ENCODE results near the gene KIN.
A peak's percentile ranks its signal among the peaks of the same experiment; 100 is the strongest.
"Not testable (repeated sequence)": the region's sequence is repeated elsewhere in the genome, so short reads cannot be mapped to it uniquely, and the experiment has no call there.

Gene KIN

GRCh38 chr10:7786430-7786829 is 1.4 kb downstream of the KIN start:
- Histone ChIP-seq H3K27me3 (replicated peaks; ENCODE audit: control insufficient read depth, insufficient read depth, low read length) (no peaks in the 10 kb centered on the region), H3K36me3 (ENCODE audit: control insufficient read depth, insufficient read depth, low read length) (peaks cover 2% of the 10 kb centered on the region), H3K4me3 (replicated peaks; ENCODE audit: low read depth, low read length) (peak overlapping the region; percentile 87)
- TF ChIP-seq, protein P1, sequence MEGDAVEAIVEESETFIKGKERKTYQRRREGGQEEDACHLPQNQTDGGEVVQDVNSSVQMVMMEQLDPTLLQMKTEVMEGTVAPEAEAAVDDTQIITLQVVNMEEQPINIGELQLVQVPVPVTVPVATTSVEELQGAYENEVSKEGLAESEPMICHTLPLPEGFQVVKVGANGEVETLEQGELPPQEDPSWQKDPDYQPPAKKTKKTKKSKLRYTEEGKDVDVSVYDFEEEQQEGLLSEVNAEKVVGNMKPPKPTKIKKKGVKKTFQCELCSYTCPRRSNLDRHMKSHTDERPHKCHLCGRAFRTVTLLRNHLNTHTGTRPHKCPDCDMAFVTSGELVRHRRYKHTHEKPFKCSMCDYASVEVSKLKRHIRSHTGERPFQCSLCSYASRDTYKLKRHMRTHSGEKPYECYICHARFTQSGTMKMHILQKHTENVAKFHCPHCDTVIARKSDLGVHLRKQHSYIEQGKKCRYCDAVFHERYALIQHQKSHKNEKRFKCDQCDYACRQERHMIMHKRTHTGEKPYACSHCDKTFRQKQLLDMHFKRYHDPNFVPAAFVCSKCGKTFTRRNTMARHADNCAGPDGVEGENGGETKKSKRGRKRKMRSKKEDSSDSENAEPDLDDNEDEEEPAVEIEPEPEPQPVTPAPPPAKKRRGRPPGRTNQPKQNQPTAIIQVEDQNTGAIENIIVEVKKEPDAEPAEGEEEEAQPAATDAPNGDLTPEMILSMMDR (IDR thresholded peaks at IDR 0.05; ENCODE audit: insufficient read depth, low read length, poor library complexity, severe bottlenecking): no peak
- no peak for DNase-seq (ENCODE audit: extremely low read depth, insufficient read length)

- not testable (repeated sequence) for H3K27me3 ChIP-seq (replicated peaks; ENCODE audit: control insufficient read depth, insufficient read depth, low read length); DNase-seq (ENCODE audit: extremely low read depth, insufficient read length); H3K4me3 ChIP-seq (replicated peaks; ENCODE audit: low read depth, low read length); H3K36me3 ChIP-seq (ENCODE audit: control insufficient read depth, insufficient read depth, low read length)
Measured at GRCh38 chr10:7782194-7782593, 5.6 kb downstream of the KIN start.

- no peak for DNase-seq (ENCODE audit: extremely low read depth, insufficient read length)
- peaks cover 8% of the 10 kb centered on the region for H3K36me3 ChIP-seq (ENCODE audit: control insufficient read depth, insufficient read depth, low read length)
- H3K4me3 ChIP-seq (replicated peaks; ENCODE audit: low read depth, low read length): no peak overlapping the region
- TF ChIP-seq, protein P1 (IDR thresholded peaks at IDR 0.05; ENCODE audit: insufficient read depth, low read length, poor library complexity, severe bottlenecking): no peak
- H3K27me3 ChIP-seq (replicated peaks; ENCODE audit: control insufficient read depth, insufficient read depth, low read length): no peaks in the 10 kb centered on the region
Measured at GRCh38 chr10:7776777-7777176, 11.0 kb downstream of the KIN start.

- no peaks in the 10 kb centered on the region for H3K27me3 ChIP-seq (replicated peaks; ENCODE audit: control insufficient read depth, insufficient read depth, low read length)
- no peak for DNase-seq (ENCODE audit: extremely low read depth, insufficient read length)
- H3K36me3 ChIP-seq (ENCODE audit: control insufficient read depth, insufficient read depth, low read length): peaks cover 9% of the 10 kb centered on the region
- TF ChIP-seq, protein P1 (IDR thresholded peaks at IDR 0.05; ENCODE audit: insufficient read depth, low read length, poor library complexity, severe bottlenecking): no peak
- no peak overlapping the region for H3K4me3 ChIP-seq (replicated peaks; ENCODE audit: low read depth, low read length)
Measured at GRCh38 chr10:7773845-7774801, 13.7 kb downstream of the KIN start.

GRCh38 chr10:7768417-7768816 is 19.4 kb downstream of the KIN start:
- TF ChIP-seq, protein P1 (IDR thresholded peaks at IDR 0.05; ENCODE audit: insufficient read depth, low read length, poor library complexity, severe bottlenecking): no peak
- no peak for DNase-seq (ENCODE audit: extremely low read depth, insufficient read length)
- peaks cover 4% of the 10 kb centered on the region for H3K36me3 ChIP-seq (ENCODE audit: control insufficient read depth, insufficient read depth, low read length)
- H3K27me3 ChIP-seq (replicated peaks; ENCODE audit: control insufficient read depth, insufficient read depth, low read length): no peaks in the 10 kb centered on the region
- no peak overlapping the region for H3K4me3 ChIP-seq (replicated peaks; ENCODE audit: low read depth, low read length)

DNA sequence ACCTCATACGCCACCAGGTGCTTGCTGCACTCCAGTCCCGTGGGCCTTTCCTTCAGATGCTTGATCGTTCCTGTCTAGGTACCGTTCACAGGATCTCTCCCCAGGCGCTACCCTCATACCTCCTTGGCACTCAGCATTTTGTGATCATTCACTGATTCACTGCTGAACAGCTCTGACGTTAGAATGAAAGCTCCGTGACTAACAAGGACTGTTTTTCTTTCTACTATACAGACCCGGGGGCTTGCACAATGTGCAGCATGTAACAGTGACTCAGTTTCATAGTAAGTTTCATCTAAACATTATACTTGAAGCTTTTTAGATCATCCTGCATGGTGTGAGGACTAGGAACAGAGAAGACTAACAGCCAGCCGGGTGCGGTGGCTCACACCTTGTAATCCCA is 20.6 kb downstream of the KIN start:
- TF ChIP-seq, protein P1 (IDR thresholded peaks at IDR 0.05; ENCODE audit: insufficient read depth, low read length, poor library complexity, severe bottlenecking): no peak
- Histone ChIP-seq H3K36me3 (ENCODE audit: control insufficient read depth, insufficient read depth, low read length) (peaks cover 4% of the 10 kb centered on the region), H3K4me3 (replicated peaks; ENCODE audit: low read depth, low read length) (no peak overlapping the region), H3K27me3 (replicated peaks; ENCODE audit: control insufficient read depth, insufficient read depth, low read length) (no peaks in the 10 kb centered on the region)
- DNase-seq (ENCODE audit: extremely low read depth, insufficient read length): no peak
